OCI-LY7 (cell line): ENCODE results near the gene BFSP1. TPM values are rescaled to one million over a fixed set of nuclear protein-coding genes. Genes with fewer than 3 reads are reported as not detected.

Experiments used
- BruUV-seq: library from RNA; stranded (reverse); fragments of 400-500 nt; replicated peaks from 2 replicates; lab custom pipeline; 2021; lab: Mats Ljungman, UMichigan
- CTCF ChIA-PET: fragments of 300-600 bp; sonication (Branson Sonifier 250); formaldehyde crosslinking; loops from one replicate; lab custom pipeline; 2022; ENCODE audit warnings: antibody characterized with exemption; ENCODE audit not compliant: unreplicated experiment; lab: Charles Lee
- POLR2A ChIA-PET: fragments of 300-600 bp; sonication (Branson Sonifier 250); formaldehyde crosslinking; loops from one replicate; lab custom pipeline; 2022; ENCODE audit warnings: antibody characterized with exemption; lab: Charles Lee
- DNase-seq: peaks from one replicate; pipeline ENCODE4 v3.0.0-alpha.2; 2015; ENCODE audit warnings: low spot score
- H2AFZ ChIP-seq: fragments of 200-600 bp; sonication (generic), shearing (Covaris generic); 2 replicates; pipeline ENCODE4 v1.6.1; 2014; ENCODE audit warnings: mild to moderate bottlenecking, antibody characterized with exemption, low read length, moderate library complexity
- H3K27ac ChIP-seq: fragments of 200-600 bp; sonication (generic); 2 replicates; pipeline ENCODE4 v1.5.1; 2014; ENCODE audit warnings: mixed run types, low read depth, mild to moderate bottlenecking, moderate library complexity, low read length, inconsistent platforms; ENCODE audit not compliant: poor library complexity, severe bottlenecking
- H3K36me3 ChIP-seq: fragments of 200-600 bp; sonication (generic); 2 replicates; pipeline ENCODE4 v1.6.1; 2014; ENCODE audit warnings: mild to moderate bottlenecking, antibody characterized with exemption, low read length, moderate library complexity, mixed read lengths; ENCODE audit not compliant: insufficient read depth
- H3K4me1 ChIP-seq: fragments of 200-600 bp; sonication (generic); 2 replicates; pipeline ENCODE4 v1.5.1; 2014; ENCODE audit warnings: mild to moderate bottlenecking, low read length; ENCODE audit not compliant: insufficient read depth, poor library complexity, severe bottlenecking
- H3K4me2 ChIP-seq: fragments of 200-600 bp; sonication (generic); 2 replicates; pipeline ENCODE4 v1.6.1; 2014; ENCODE audit warnings: mild to moderate bottlenecking, low read length
- H3K4me3 ChIP-seq: fragments of 200-600 bp; sonication (generic); 2 replicates; pipeline ENCODE4 v1.5.1; 2014; ENCODE audit warnings: mild to moderate bottlenecking, low read depth, low read length; ENCODE audit not compliant: poor library complexity, severe bottlenecking
- H3K79me2 ChIP-seq: fragments of 200-600 bp; sonication (generic); 2 replicates; pipeline ENCODE4 v1.6.1; 2016; ENCODE audit warnings: low read depth, mild to moderate bottlenecking, low read length, moderate library complexity, mixed read lengths; ENCODE audit not compliant: insufficient read depth
- H3K9me2 ChIP-seq: fragments of 200-600 bp; sonication (generic); 2 replicates; pipeline ENCODE4 v1.6.1; 2016; ENCODE audit warnings: mild to moderate bottlenecking, low read length, mixed read lengths; ENCODE audit not compliant: insufficient read depth
- H3K9me3 ChIP-seq: fragments of 200-600 bp; sonication (generic); 2 replicates; pipeline ENCODE4 v1.6.1; 2014; ENCODE audit warnings: mild to moderate bottlenecking, mixed run types, low read length, mixed read lengths
- H4K20me1 ChIP-seq: fragments of 200-600 bp; sonication (generic); 2 replicates; pipeline ENCODE4 v1.6.1; 2014; ENCODE audit warnings: mild to moderate bottlenecking, antibody characterized with exemption, low read length, moderate library complexity, mixed read lengths; ENCODE audit not compliant: insufficient read depth
- CTCF ChIP-seq: fragments of 200-600 bp; sonication (generic); conservative IDR thresholded peaks from 2 replicates; pipeline ENCODE4 v1.5.1; 2014; ENCODE audit warnings: mild to moderate bottlenecking, antibody characterized with exemption, low read length, moderate library complexity, mixed read lengths
- EZH2phosphoT487 ChIP-seq: fragments of 200-600 bp; sonication (generic); IDR thresholded peaks from 2 replicates; pipeline ENCODE4 v1.6.1; 2018; ENCODE audit warnings: low read depth, borderline replicate concordance, mild to moderate bottlenecking, mixed run types, antibody characterized with exemption, low read length, moderate library complexity, mixed read lengths
- intact Hi-C: fragments of 100-400 bp; cut with micrococcal nuclease; formaldehyde crosslinking; loops from one replicate; pipeline ENCODE4 v1.10.0; 2022; ENCODE audit not compliant: unreplicated experiment
- total RNA-seq, 2 experiments: library from RNA; depleted of rRNA in 1 of 2; stranded (reverse); fragments of >200 nt in 1 of 2; shearing (Covaris generic) in 1 of 2; gene quantifications; 2 replicates each; pipeline ENCODE4 v1.2.3, GENCODE V29; 2014 to 2022

Gene BFSP1
- total RNA-seq, 2 experiments from 2014 or later = not detected

GRCh38 chr20:17572034-17572638 lies 41.0 kb upstream of the BFSP1 start:
- H3K9me3 ChIP-seq = no peaks in the 10 kb centered on the region
- CTCF ChIA-PET = no interaction called here
- H3K27ac ChIP-seq = peak overlapping the region; percentile 35
- peaks cover 13% of the 10 kb centered on the region for H3K4me1 ChIP-seq
- TSS peak; percentile 53 for BruUV-seq
- POLR2A ChIA-PET = interaction anchor here (0.6 to 3.7 kb wide), 4 partner anchors 15 to 1021 kb away, joined by 3 to 15 read pairs (median 4); no protein-coding TSS in a partner anchor
- peaks cover 17% of the 10 kb centered on the region; the same call in 1 of the 2 replicates for H3K79me2 ChIP-seq
- no peaks in the 10 kb centered on the region for H3K36me3 ChIP-seq
- TF ChIP-seq CTCF (no peak), EZH2phosphoT487 (no peak)
- intact Hi-C loops = no loop called here
- H4K20me1 ChIP-seq = no peaks in the 10 kb centered on the region
- H3K9me2 ChIP-seq = no peaks in the 10 kb centered on the region
- peak overlapping the region; percentile 38; the same call in 1 of the 2 replicates for H2AFZ ChIP-seq
- peak overlapping the region; percentile 94 for H3K4me2 ChIP-seq
- H3K4me3 ChIP-seq = peak overlapping the region; percentile 85
- DNase-seq = peak; percentile 28

GRCh38 chr20:17571153-17571527 lies 40.0 kb upstream of the BFSP1 start:
- no peak for TF ChIP-seq CTCF
- no peak for TF ChIP-seq EZH2phosphoT487
- no peaks in the 10 kb centered on the region for H3K36me3 ChIP-seq
- no peaks in the 10 kb centered on the region for H3K9me2 ChIP-seq
- no TSS peak for BruUV-seq
- H3K27ac ChIP-seq = peak overlapping the region; percentile 35
- peak overlapping the region; percentile 79; the same call in 1 of the 2 replicates for H2AFZ ChIP-seq
- peak overlapping the region; percentile 94 for H3K4me2 ChIP-seq
- peaks cover 13% of the 10 kb centered on the region for H3K4me1 ChIP-seq
- ChIA-PET POLR2A (interaction anchor here (0.6 to 3.7 kb wide), 9 partner anchors 16 to 896 kb away, joined by 3 to 15 read pairs (median 3); partner anchors contain the start of gene DZANK1), CTCF (interaction anchor here (0.9 kb wide), 1 partner anchor 34 kb away, joined by 4 read pairs; no protein-coding TSS in a partner anchor)
- no peaks in the 10 kb centered on the region for H4K20me1 ChIP-seq
- peak overlapping the region; percentile 85 for H3K4me3 ChIP-seq
- DNase-seq = peak; percentile 35
- H3K79me2 ChIP-seq = peaks cover 17% of the 10 kb centered on the region; the same call in 1 of the 2 replicates
- H3K9me3 ChIP-seq = no peaks in the 10 kb centered on the region
- intact Hi-C loops = loop anchor here (2.0 kb wide), 1 partner anchor 78 kb away; no protein-coding TSS in a partner anchor
